ENCODE results near the gene IPPK.

GRCh38 chr9:92615790-92616189 lies 54.1 kb downstream of the IPPK start:
- TF ChIP-seq TARDBP (IDR thresholded peaks at IDR 0.05) (no peak), SP1 (IDR thresholded peaks at IDR 0.05) (no peak), HDGF (IDR thresholded peaks at IDR 0.05; ENCODE audit: borderline replicate concordance) (no peak), FOXM1 (IDR thresholded peaks at IDR 0.05; ENCODE audit: borderline replicate concordance) (no peak), LEF1 (IDR thresholded peaks at IDR 0.05; ENCODE audit: borderline replicate concordance) (no peak), ARNT (IDR thresholded peaks at IDR 0.05) (no peak), FOXK2 (IDR thresholded peaks at IDR 0.05) (no peak)

Data from HEK293T (cell line).